Measurements from ENCODE around the gene ECHS1.
"Not testable (repeated sequence)": the region's sequence is repeated elsewhere in the genome, so short reads cannot be mapped to it uniquely, and the experiment has no call there.

The ECHS1 gene

GRCh38 chr10:133397938-133398337 is 24.8 kb upstream of the ECHS1 start:
- FAIRE-seq = no peak

- FAIRE-seq = no peak
Measured at GRCh38 chr10:133396035-133396624, 23.0 kb upstream of the ECHS1 start.

DNA sequence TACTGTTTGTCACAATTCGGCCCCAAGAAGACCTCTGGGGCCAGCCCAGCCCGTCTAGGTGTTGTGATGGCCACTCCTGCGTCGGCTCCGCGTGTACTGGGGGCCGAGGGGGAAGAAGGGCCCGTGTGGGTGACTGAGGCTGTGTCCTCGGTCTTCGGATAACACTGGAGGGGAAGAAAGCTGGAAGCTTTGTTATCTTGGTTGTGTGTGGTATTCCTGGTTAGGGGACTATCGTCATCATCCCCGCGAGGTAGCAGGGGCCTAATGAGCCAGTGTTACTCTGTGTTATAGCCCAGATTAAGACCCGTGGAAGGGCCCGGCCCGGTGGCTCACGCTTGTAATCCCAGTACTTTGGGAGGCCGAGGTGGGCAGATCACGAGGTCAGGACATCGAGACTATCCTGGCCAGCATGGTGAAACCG is 21.7 kb upstream of the ECHS1 start:
- no peak for FAIRE-seq

DNA sequence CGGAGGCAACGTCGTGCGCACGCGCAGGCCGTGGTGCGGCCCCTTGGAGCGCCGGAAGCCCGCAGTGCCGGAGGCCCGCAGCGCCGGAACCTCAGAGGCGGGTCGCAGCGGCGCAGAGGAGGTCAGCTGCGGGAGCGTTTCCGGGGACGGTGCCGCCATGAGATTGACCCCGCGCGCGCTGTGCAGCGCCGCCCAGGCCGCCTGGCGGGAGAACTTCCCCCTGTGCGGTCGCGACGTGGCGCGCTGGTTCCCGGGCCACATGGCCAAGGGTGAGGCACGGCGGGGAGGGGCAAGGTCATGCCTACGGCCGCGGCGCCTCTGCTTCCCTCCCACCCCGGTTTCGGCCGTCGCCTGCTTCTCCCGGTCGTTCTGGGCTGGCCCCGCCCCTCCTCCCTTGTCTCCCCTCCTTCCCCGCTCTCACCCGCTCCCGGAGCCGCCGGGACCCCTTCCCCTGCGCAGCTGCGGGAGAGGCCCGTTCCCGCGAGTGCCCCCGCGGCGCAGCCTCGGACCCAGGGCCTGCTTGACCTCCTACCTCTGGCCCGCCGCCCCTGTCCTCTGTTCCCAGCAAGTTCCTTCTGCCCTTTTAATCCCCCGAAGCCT is 21.0 kb upstream of the ECHS1 start, which contains the start of gene MTG1:
MTG1 (plus strand) TSS at position 94 of the 600 bp plus-strand sequence; CDS start at position 158, 64 bp downstream.
- no peak for FAIRE-seq

DNA sequence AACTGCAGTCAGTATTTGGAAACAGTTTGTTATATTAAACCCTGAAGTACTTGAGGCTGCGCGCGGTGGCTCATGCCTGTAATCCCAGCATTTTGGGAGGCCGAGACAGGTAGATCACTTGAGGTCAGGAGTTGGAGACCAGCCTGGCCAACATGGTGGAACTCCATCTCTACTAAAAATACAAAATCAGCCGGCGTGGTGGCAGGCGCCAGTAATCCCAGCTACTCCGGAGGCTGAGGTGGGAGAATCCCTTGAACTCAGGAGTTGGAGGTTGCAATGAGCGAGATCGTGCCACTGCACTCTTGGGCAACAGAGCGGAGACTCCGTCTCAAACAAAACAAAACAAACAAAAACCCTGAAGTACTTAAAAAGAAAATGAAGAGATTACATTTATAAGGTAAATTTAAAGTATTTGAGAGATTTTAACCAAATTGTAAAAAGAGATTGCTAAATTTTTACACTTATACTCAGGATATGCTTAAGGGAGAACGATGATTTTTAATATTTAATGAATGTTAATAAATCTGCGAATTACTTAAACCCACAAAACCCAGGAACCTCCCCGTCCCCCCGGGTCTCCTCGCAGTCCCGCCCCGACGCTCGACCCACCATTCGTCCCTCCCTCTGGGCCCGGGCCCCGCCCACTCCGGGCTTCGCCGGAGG is 20.4 kb upstream of the ECHS1 start:
- peak; percentile 69 for FAIRE-seq

DNA sequence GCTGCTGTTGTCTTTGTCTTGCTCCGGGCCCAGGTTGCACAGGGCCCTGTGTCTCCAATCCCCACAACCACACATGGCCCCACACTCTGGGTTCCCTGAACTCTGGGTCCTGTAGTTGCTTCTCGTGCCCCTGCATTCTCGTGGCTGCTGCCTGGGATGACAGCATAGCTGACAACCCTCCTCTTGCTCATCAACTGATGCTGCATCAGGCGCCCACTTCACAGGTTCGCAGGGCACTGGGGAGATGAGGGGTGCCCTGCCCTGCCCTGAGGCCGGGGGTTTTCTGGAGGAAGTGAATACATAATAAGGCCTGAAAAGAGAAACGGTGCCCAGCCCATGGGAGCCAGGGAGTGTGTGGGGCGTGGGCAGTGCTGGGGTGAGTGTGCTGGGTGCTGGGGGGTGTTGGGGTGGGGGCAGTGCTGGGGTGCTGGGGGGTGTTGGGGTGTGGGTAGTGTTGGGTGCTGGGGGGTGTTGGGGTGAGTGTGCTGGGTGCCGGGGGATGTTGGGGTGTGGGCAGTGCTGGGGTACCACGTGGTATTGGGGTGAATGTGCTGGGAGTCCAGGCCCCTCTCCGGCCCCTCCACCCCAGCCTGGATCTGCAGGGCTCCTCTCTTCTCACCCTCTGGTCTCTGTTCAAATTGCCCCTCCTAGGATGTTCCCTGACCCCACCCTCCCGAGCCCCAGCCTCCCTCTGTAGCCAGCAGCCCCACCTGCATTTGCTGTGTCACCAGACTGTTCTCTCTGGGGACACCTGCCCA is 18.8 kb upstream of the ECHS1 start:
- no peak for FAIRE-seq

GRCh38 chr10:133391249-133391635 is 18.1 kb upstream of the ECHS1 start:
- no peak for FAIRE-seq

DNA sequence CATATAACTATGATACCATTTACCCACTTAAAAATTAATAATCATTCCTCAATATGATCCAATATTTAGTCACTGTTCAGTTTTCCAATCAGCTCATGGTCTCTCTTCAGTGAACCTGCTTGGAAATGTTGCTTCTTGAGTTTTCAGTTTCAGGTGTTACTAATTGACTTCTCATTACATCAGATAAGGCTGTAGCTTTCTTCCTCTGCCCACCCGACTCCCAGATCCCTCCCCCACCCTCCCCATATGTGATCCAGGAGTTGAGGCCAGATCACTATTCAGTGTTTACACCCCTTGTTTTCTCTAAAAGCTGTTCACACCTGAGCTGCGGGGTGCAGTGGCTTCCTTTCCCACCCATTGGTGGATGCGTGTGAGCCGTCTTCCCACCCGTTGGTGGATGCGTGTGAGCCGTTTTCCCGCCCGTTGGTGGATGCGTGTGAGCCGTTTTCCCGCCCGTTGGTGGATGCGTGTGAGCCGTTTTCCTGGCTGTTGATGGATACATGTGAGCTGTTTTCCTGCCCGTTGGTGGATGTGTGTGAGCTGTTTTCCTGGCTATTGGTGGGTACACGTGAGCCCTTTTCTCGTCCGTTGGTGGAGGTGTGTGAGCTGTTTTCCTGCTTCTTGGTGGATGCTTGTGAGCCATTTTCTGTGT is 17.6 kb upstream of the ECHS1 start:
- no peak for FAIRE-seq

DNA sequence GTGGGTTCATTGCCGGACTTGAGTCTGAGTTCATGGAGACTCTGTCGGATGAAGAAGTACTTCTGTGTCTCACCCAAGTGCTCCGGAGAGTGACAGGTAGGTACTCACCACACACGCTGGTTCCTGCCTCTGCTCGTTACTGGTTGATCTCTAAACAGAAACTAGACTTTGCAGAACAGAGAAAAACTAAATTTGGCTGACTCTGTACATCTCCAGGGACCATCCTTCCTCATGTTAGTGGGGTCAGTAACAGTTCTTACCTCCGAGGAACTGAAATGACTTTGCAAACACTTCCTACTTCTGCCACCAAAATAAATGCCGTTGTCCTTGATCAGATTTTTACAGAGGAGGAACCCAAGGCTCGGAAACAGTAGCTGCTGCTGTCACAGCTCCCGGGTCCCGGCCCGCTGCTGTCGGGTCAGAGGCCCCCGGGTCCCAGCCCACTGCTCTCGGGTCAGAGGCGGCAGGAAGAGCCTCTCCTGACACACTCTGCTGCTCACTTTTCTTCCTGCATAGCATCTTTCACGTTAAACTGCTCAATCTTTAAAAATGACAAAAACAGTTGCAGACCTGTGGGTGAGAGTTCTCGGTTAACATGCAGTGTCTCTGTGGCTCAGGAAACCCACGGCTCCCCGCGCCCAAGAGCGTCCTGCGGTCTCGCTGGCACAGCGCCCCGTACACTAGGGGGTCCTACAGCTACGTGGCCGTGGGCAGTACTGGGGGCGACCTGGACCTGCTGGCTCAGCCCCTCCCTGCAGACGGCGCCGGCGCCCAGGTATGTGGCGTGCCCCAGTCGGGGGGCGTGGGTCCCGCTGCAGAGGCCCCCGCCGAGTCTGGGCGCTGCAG is 16.0 kb upstream of the ECHS1 start:
- FAIRE-seq = no peak

DNA sequence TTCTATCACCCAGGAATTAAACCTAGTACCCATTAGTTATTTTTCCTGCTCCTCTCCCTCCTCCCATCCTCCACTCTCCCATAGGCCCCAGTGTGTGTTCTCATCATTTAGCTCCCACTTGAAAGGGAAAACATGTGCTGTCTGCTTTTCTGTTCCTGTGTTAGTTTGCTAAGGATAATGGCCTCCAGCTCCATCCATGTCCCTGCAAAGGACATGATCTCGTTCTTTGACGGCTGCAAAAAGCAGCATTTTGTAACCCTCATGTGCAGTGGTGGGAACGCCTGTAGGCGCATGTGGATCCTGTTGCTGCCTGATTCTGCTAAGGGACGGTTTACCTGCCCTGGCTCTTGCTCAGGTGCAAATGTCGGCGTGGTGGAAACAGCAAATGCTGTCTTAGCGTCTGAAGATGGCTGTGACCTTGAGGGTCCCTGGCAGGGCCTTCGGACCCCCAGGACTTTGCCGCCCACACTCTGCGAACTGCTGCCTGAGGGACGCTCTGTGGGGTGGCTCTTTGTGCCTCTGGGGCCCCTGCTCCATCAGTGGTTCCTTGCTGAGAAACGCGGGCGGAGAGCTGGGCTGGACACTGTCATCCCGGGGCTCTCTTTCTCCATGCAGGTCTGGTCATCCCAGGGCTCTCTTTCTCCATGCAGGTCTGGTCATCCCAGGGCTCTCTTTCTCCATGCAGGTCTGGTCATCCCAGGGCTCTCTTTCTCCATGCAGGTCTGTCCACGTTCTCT is 15.2 kb upstream of the ECHS1 start:
- FAIRE-seq = no peak

DNA sequence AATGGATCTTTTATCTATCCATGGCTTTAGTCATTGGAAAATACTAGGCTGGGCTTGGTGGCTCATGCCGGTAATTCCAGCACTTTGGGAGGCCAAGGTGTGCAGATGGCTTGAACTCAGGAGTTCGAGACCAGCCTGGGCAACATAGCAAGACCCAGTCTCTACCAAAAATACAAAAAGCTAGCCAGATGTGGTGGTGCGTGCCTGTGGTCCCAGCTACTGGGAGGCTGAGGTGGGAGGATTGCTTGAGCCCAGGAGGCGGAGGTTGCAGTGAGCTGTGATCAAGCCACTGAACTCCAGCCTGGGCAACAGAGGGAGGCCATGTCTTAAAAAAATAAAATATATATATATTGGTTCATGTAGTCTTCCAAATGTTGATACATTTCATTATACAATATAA is 13.8 kb upstream of the ECHS1 start:
- not testable (repeated sequence) for FAIRE-seq

DNA sequence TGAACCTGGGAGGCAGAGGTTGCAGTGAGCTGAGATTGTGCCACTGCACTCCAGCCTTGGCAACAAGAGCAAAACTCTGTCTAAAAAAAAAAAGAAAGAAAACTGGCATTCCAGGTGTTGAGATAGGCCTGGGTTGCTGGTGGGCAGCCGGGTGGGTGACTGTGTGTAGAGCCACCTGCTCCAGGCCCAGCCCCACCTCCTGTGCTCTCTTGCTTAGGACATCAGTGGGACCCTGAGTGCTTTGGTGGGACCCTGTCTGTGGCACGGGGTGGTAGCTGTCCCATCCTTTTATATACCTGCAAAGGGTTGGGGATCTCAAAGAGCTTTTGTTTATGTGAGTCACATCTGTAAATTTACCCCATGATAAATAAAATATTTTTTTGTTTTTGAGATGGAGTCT is 12.1 kb upstream of the ECHS1 start:
- FAIRE-seq = no peak

DNA sequence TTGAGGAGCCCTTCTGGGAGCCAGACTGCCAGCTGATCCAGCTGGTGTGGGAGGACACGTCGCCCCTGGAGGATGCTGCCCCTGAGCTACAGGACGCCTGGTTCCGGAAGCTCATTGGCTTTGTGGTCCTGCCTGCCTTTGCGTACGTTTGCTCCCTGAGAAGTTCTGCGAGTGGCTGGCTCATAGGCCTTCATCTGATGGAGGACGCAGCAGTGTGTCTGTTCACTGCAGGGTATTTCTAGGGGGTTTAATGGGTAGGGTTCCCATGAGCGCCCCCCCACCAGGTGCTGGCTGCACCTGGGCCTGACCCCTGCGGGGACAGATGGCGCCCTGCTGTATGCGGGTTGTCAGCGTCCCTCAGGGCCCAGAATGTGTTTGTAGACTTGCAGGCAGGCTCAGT is 10.9 kb upstream of the ECHS1 start:
- no peak for FAIRE-seq

DNA sequence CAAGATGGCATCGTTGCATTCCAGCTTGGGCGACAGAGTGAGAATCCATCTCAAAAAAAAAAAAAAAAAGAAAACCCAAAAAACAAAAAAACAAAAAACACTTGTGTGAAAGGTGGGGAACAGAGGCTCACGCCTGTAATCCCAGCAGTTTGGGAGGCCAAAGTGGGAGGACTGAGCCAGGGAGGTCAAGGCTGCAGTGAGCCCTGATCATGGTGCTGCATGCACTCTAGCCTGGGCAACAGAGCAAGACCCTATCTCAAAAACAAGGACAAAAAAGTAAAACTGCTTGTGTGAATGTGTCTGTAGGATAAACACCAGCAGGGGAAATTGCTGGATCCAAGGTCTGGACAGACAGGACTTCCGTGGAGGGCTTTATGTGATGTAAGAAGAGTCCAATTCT is 10.4 kb upstream of the ECHS1 start:
- FAIRE-seq = no peak

- no peak for FAIRE-seq
Measured at GRCh38 chr10:133381036-133381435, 7.9 kb upstream of the ECHS1 start.

DNA sequence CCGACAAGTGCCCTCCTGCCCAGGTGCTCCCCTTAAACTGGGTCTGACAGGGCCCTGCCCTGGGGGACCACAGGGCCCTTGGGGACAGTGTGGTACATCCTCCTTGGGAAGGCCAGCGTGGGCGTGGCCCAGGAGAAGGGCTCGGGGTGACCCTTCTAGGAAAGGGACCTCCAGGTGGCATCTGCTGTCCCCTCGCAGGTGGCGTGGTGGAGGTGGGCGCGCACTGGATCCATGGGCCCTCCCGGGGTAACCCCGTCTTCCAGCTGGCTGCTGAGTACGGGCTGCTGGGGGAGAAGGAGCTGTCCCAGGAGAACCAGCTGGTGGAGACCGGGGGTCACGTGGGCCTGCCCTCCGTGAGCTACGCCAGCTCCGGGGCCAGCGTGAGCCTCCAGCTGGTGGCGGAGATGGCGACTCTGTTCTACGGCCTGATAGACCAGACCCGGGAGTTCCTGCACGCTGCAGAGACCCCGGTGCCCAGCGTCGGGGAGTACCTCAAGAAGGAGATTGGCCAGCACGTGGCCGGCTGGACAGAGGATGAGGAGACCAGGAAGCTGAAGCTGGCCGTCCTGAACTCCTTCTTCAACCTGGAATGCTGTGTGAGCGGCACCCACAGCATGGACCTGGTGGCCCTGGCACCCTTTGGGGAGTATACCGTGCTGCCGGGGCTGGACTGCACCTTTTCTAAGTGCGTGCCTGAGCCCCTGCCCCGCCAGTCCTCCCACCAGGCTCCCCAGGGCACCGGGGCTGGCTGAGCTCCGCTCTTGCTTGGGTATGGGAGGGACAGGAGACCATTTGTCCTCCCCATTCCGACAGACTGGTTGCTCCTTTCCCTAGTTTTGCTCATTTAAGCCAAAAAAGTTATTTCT is 6.9 kb upstream of the ECHS1 start:
- FAIRE-seq = no peak

- FAIRE-seq = no peak
Measured at GRCh38 chr10:133379152-133379800, 6.1 kb upstream of the ECHS1 start, which contains the start of gene PAOX. Gene PAOX (plus strand): TSS chr10:133379262. CDS start chr10:133379317, 55 bp downstream.

DNA sequence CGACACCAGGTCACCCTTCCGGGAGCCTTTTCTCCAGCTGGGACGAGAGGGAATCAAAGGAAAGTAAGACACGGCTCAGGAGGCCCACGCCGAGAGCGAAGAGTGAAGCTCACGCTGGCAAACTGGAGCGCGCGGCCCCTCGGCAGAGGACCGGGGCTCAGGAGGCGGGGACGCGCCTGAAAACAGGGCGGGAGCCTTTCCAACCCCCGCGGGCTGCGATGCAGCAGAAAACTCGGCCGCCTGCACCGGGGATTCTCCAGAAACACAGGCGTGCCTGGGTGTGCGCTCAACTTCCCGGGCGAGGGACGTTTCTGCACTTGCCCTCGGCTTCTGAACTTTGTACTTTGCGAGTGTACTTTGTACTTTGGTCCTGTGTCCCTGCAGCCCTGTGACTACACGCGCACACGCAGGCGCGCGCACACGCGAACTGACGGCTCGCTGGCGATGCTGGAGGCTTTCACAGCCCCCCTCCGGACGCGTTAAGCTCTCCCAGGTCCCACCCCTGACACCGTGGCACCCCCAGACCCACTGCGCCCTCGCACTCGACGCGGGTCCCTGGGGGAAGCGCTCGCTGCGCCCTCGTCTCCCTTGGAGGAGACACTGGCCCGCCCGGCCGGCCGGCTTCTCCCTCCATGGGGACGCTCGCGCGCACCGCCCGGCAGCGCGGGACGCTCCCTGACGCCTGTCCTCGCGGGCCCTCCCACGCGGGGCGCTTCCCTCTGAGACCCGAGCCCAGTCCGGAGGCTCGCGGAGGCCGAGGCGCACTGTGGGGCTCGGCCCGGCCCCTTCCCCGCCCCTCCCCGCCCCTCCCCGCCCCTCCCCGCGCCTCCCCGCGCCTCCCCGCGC is 5.3 kb upstream of the ECHS1 start:
- no peak for FAIRE-seq

DNA sequence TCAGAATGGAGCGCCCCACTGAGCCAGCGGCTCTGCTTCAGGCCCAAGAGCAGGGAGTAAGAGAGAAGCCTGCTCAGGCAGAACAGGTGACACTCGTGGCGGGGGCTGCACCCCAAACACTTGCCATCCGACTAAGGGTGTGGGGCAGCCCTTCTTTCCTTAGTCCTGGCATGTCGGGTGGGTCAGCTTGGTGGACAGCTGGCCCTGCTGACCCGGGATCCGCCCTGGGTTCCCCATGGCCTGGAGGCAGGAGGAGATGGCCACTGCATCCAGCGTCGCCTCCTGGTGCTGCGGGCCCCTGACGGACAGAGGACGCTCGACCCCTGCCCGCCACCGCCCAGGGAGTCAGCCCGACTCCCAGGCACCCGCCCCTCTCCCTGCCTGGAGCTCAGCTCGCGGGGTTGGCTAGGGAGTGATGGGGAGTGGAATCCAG is 4.7 kb upstream of the ECHS1 start:
- no peak for FAIRE-seq
